GM21515 (cell line): Measurements from ENCODE around the gene RIT1.

Source experiments
- ATAC-seq: cut with Tn5 transposase; IDR thresholded peaks from one replicate; pipeline ENCODE4 v1.9.1; 2021; ENCODE audit not compliant: unreplicated experiment

Gene RIT1

GRCh38 chr1:155859234-155859829, 51.8 kb downstream of the RIT1 start, which contains the start of gene SYT11:
SYT11 (plus strand) TSS chr1:155859567; CDS start chr1:155859762, 195 bp downstream.
- ATAC-seq: peak; percentile 59

DNA sequence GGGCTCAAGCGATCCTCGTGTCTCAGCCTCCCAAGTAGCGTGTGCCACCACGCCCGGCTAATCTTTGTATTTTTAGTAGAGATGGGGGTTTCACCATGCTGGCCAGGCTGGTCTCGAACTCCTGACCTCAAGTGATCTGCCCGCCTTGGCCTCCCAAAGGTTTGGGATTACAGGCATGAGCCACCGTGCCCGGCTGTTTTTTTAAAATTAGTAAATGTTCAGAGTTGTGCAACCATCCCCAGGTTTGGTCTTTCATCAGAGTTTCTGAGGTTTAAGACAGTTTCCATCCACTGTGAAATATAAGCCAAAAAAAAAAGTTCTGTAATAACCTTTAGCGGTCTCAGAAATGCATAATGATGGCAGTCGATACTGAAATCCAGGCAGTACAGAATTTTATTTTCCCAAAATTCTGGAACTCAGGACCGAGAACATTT, 52.3 kb downstream of the RIT1 start:
- peak; percentile 3 for ATAC-seq

DNA sequence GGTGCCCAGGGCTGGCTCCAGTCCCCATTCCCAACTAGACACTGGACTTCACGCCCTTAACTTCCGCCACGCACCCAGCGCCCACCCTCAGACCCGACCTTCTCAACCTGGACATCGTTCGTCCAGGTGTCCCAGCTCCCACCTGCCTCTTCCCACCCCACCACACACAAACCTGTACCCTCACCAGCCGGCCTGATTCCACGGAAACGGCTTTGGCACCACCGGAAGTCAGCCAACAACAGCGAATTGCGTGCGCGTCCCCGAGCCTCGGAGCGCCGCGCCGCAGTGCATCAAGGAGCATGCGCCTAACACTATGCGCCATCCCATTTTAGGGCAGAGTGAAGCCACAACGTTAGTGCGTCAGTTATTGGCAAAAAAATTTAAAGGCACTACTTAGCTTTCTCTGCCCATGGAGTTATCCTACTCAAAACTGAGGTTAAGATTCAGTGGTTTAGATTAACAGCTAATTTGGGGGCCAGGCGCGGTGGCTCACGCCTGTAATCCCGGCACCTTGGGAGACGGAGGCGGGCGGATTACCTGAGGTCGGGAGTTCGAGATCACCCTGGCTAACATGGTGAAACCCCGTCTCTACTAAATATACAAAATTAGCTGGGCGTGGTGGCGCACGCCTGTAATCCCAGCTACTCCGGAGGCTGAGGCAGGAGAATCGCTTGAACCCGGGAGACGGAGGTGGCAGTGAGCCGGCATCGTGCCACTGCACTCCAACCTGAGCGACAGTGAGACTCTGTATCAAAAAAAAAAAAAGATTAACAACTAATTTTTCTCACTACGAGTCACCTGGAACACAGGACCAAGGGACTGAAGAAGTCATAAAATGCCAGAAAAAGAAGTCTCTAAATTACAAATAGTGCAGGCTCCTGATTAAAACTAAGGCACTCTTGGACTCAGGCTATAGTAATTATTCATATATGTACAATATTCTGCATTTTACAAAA, 53.9 kb downstream of the RIT1 start, which contains the start of gene GON4L:
TSS of gene GON4L (minus strand) at position 240 of the 956 bp plus-strand sequence. CDS start 3,434 bp downstream, outside the sequence.
- peak; percentile 54 for ATAC-seq

GRCh38 chr1:155856257-155856974, 54.7 kb downstream of the RIT1 start:
- no peak for ATAC-seq

- no peak for ATAC-seq
Observed at GRCh38 chr1:155850345-155850744, 60.8 kb downstream of the RIT1 start.

- no peak for ATAC-seq
Observed at GRCh38 chr1:155847823-155848529, 63.2 kb downstream of the RIT1 start.
